OCI-LY1 (cell line): ENCODE measurements around the gene CREB5.

Experiments used
- CTCF ChIP-seq: fragments of 200-600 bp; sonication (generic), shearing (Covaris generic); IDR thresholded peaks from 2 replicates; pipeline ENCODE4 v1.5.1; 2017; ENCODE audit warnings: mild to moderate bottlenecking, antibody characterized with exemption, low read length, moderate library complexity, mixed read lengths
- EZH2 ChIP-seq: fragments of 200-600 bp; sonication (generic), shearing (Covaris generic); IDR thresholded peaks from 2 replicates; pipeline ENCODE4 v1.8.0; 2017; ENCODE audit warnings: borderline replicate concordance, mixed run types, mild to moderate bottlenecking, antibody characterized with exemption, low read length, moderate library complexity, mixed read lengths

- TF ChIP-seq CTCF, result no peak
- no peak for TF ChIP-seq EZH2
These were observed 78.5 kb downstream of the CREB5 start for GRCh38 chr7:28490831-28491230.
